Measurements from ENCODE around the gene DNMT3L.

DNA sequence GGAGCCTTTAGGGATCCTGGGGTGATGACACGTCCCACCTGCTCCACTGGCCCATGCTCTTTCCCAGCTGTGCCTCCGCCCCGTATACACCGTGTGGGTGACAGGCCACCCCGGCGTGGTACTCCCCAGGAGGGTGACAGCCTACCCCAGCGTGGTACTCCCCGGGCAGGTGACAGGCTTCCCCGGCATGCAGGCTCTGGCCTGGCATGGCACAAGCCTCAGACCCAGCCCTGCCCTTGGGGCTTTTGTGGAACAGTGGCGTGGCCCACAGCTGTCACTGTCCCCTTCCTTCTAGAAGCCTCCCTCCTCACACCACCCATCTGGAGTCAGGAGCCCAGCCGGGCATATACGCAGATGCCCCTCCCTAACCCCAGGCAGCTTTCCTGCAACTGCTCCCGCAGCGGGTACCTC is 33.5 kb upstream of the DNMT3L start:
- TF ChIP-seq, protein P1, sequence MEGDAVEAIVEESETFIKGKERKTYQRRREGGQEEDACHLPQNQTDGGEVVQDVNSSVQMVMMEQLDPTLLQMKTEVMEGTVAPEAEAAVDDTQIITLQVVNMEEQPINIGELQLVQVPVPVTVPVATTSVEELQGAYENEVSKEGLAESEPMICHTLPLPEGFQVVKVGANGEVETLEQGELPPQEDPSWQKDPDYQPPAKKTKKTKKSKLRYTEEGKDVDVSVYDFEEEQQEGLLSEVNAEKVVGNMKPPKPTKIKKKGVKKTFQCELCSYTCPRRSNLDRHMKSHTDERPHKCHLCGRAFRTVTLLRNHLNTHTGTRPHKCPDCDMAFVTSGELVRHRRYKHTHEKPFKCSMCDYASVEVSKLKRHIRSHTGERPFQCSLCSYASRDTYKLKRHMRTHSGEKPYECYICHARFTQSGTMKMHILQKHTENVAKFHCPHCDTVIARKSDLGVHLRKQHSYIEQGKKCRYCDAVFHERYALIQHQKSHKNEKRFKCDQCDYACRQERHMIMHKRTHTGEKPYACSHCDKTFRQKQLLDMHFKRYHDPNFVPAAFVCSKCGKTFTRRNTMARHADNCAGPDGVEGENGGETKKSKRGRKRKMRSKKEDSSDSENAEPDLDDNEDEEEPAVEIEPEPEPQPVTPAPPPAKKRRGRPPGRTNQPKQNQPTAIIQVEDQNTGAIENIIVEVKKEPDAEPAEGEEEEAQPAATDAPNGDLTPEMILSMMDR (IDR thresholded peaks at IDR 0.05; ENCODE audit: low read depth, low read length, missing input control), result no peak
- no peak for TF ChIP-seq GABPA (IDR thresholded peaks at IDR 0.05 in 1 of 2, conservative IDR thresholded peaks at IDR 0.05 in 1 of 2)
- no peak for TF ChIP-seq RAD21 (IDR thresholded peaks at IDR 0.05)

Measured in liver (tissue), 3 donors.